AG10803 (cell line): ENCODE results near the gene PDE4C.

Experiments
- DNase-seq: peaks from one replicate; pipeline ENCODE4 v3.0.0; 2010; ENCODE audit warnings: low read depth
- H3K4me3 ChIP-seq: 2 replicates; pipeline ENCODE4 v1.5.1; 2011; ENCODE audit warnings: mild to moderate bottlenecking, low read length, control low read depth
- TF ChIP-seq, protein P1 (sequence below): conservative IDR thresholded peaks from 2 replicates; pipeline ENCODE4 v1.5.1; 2011; ENCODE audit warnings: mild to moderate bottlenecking, low read length, control low read depth, inconsistent platforms

Gene PDE4C

GRCh38 chr19:18269070-18269723 is 43.0 kb upstream of the PDE4C start:
- TF ChIP-seq, protein P1, sequence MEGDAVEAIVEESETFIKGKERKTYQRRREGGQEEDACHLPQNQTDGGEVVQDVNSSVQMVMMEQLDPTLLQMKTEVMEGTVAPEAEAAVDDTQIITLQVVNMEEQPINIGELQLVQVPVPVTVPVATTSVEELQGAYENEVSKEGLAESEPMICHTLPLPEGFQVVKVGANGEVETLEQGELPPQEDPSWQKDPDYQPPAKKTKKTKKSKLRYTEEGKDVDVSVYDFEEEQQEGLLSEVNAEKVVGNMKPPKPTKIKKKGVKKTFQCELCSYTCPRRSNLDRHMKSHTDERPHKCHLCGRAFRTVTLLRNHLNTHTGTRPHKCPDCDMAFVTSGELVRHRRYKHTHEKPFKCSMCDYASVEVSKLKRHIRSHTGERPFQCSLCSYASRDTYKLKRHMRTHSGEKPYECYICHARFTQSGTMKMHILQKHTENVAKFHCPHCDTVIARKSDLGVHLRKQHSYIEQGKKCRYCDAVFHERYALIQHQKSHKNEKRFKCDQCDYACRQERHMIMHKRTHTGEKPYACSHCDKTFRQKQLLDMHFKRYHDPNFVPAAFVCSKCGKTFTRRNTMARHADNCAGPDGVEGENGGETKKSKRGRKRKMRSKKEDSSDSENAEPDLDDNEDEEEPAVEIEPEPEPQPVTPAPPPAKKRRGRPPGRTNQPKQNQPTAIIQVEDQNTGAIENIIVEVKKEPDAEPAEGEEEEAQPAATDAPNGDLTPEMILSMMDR: no peak
- H3K4me3 ChIP-seq: no peak overlapping the region
- DNase-seq: no peak

- no peak overlapping the region for H3K4me3 ChIP-seq
- TF ChIP-seq, protein P1: no peak
- DNase-seq: no peak
These were observed 40.8 kb upstream of the PDE4C start for GRCh38 chr19:18266771-18267686.

- TF ChIP-seq, protein P1: no peak
- no peak overlapping the region for H3K4me3 ChIP-seq
- no peak for DNase-seq
These were observed 39.3 kb upstream of the PDE4C start for GRCh38 chr19:18265582-18265981.

DNA sequence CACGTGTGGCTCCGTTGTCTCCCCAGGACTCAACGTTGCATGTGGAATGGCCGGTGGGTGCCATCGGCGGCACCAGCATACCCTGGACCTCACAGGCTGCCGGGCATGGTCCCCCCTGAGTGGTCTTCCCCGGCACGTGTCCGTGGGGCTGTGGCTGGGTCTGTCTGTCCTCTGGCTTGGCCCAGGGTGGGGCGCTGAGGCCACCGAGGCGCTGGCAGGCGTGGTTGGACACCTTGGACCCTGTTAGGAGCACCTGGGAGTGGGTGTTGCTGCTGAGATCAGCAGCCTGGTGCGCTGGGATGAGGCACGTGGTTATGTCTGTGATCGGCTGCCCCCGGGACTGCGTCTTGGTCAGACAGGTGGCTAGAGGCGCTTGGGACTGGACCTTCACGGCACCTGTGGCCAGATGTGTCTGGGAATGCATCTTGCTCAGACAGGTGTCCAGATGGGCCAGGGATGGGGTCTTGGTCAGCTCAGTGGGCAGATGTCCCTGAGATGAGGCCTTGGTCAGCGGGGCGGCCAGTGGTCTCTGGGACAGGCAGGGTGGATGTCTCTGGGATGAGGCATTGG is 38.8 kb upstream of the PDE4C start:
- TF ChIP-seq, protein P1: no peak
- DNase-seq: no peak
- H3K4me3 ChIP-seq: no peak overlapping the region

- H3K4me3 ChIP-seq: no peak overlapping the region
- TF ChIP-seq, protein P1: no peak
- DNase-seq: no peak
These were observed 38.1 kb upstream of the PDE4C start for GRCh38 chr19:18264137-18264854.

DNA sequence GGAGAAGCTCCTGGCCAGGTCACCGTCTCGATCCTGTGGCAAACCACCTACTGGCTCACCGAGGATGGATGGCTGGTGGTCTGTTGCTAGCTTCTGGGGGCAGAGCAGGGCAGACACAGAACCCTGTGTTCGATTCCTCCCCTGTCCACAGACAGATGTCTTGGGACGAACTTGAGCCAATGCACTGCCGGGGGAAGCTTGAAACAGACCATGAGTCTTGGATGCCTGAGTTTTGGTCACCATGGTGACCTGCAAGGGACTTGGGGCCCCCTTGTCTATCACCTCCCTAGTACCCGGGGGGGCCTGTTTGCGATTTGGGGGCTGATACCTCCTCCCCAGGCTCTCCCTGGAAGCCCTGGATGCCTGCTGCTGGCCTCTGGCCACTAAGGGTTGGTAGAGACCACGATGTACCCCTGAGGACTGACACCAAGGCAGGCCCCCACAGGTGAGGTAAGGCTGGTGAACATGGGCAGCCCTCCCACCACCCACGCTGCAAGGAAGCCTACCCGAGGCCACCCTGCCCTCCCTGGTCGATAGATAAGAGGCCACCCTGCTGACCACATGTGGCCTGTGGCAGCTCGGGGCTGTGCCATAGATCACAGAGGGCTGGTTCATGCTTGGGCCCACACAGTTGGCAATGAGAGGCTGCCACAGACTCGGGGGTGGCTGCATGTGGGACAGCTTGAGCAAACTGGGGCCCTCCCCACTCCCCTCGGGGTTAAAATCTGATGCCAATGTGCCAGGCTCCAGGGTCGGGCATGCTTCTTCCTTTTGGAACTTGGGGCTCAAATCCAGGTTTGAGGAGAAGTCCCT is 37.3 kb upstream of the PDE4C start:
- TF ChIP-seq, protein P1: no peak
- DNase-seq: no peak

More for the DNA sequence above, 37.3 kb upstream of the PDE4C start:
- H3K4me3 ChIP-seq: no peak overlapping the region
